H1 (cell line): ENCODE data around the gene ETV4. TPM values are rescaled to one million over a fixed set of nuclear protein-coding genes. Genes with fewer than 3 reads are reported as not detected.

Source experiments
- CBX8 ChIP-seq: fragments of 300-800, 300-1000 bp; sonication (generic); IDR thresholded peaks from 2 replicates; pipeline ENCODE4 v1.7.1; 2016; ENCODE audit warnings: low read depth, low read length, borderline replicate concordance
- CHD7 ChIP-seq: fragments of 300-600 bp; sonication (generic); IDR thresholded peaks from 2 replicates; pipeline ENCODE4 v1.7.1; 2012; ENCODE audit warnings: low read length, moderate library complexity, mild to moderate bottlenecking, inconsistent platforms; ENCODE audit not compliant: insufficient replicate concordance
- E2F6 ChIP-seq: IDR thresholded peaks from 2 replicates; pipeline ENCODE4 v1.6.1; 2012; ENCODE audit warnings: inconsistent platforms
- EP300 ChIP-seq, 2 experiments: IDR thresholded peaks; 1 replicate in 1 of 2; 2 replicates in 1 of 2; pipeline ENCODE4 v1.6.1; 2011 to 2012; ENCODE audit warnings: low read depth in 2 of 2, low read length in 2 of 2, mild to moderate bottlenecking in 2 of 2, borderline replicate concordance in 1 of 2, inconsistent platforms in 1 of 2, moderate library complexity in 1 of 2
- JUN ChIP-seq: IDR thresholded peaks from 2 replicates; pipeline ENCODE4 v1.6.1; 2011; ENCODE audit warnings: low read depth, mild to moderate bottlenecking, improper control_type of control experiment, low read length
- SIX5 ChIP-seq: IDR thresholded peaks from 2 replicates; pipeline ENCODE4 v1.6.1; 2011; ENCODE audit warnings: mild to moderate bottlenecking, low read depth, low read length
- SP2 ChIP-seq: IDR thresholded peaks from 2 replicates; pipeline ENCODE4 v1.6.1; 2012; ENCODE audit warnings: mild to moderate bottlenecking, low read length, inconsistent platforms
- TCF12 ChIP-seq: IDR thresholded peaks from 2 replicates; pipeline ENCODE4 v1.6.1; 2011; ENCODE audit warnings: low read depth, mild to moderate bottlenecking, low read length
- polyA plus RNA-seq, 7 experiments: library from polyadenylated mRNA; depleted of rRNA in 3 of 7; stranded (reverse) in 5 of 7; unstranded in 2 of 7; fragments of >200 nt in 5 of 7; fragments of 200-250 nt in 2 of 7; gene quantifications; 1 replicate in 5 of 7; 2 replicates in 1 of 7; 4 replicates in 1 of 7; pipeline versions ENCODE4 v1.2.1 to v1.2.3, GENCODE V29; 2011 to 2013; ENCODE audit warnings: missing spikeins in 2 of 7, mixed read lengths in 2 of 7
- total RNA-seq: library from RNA; stranded (reverse); fragmentation: NEBNext Ultra II Directional; extraction: Animal tissue kit (Norgen Biotek cat#: 25700); gene quantifications from 2 replicates; pipeline ENCODE4 v1.2.1, GENCODE V29; 2021

ETV4 gene
- total and polyA plus RNA-seq, 2 of the 8 experiments (the other 6 are each of a cell fraction or from before 2014, with no cell fraction given): 75.2 to 143 TPM

GRCh38 chr17:43483674-43484551 is 62.2 kb downstream of the ETV4 start, which contains the start of gene DHX8 (continued):
- TF ChIP-seq CBX8: no peak
- no peak for TF ChIP-seq JUN
- TF ChIP-seq SIX5: peak; percentile 23; the same call in 1 of the 2 replicates
- peak; percentile 48; the same call in 1 of the 2 replicates for TF ChIP-seq TCF12
- TF ChIP-seq SP2: peak; percentile 97
- no peak for TF ChIP-seq E2F6
- TF ChIP-seq CHD7: no peak
- TF ChIP-seq EP300 (IDR thresholded peaks at IDR 0.05; ENCODE audit: borderline replicate concordance in 1 of 2, low read depth in 2 of 2, low read length in 2 of 2): peak in 1 of 2 experiments; percentile 68; a peak in 1 of 3 replicates
